ENCODE results near the gene HK2.

DNA sequence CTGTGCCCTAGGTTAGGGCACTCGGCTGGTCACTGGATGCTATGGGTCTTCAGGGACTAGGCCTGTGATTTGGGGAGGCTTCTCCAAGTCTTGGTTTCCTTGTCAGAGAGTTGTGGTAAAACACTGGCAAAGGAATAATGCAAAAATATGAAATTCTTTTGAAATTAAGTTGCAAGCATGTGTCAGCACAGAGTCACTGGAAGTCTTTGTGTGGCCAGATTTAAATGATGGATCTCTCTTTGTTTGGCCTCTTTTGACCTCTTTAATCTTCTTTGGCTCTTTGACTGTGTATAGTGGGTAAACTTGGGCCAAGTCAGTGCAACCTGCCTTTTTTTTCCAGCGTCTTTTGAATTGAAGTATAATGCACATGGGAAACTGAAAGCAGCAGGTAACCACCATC is 12.1 kb downstream of the HK2 start:
- no peak for TF ChIP-seq EZH2 (IDR thresholded peaks at IDR 0.05; ENCODE audit: insufficient read depth, poor library complexity, severe bottlenecking)
- no peak for TF ChIP-seq EZH2phosphoT487 (IDR thresholded peaks at IDR 0.05; ENCODE audit: insufficient read depth, low read depth)

Measured in GM23248 (cell line).